Diencephalon (tissue), 1 donor: ENCODE data around the gene SPP2. TPM values are rescaled to one million over a fixed set of nuclear protein-coding genes. Genes with fewer than 3 reads are reported as not detected.

Experiments
- total RNA-seq: library from RNA; depleted of rRNA; stranded (reverse); fragments of >200 nt; gene quantifications from one replicate; pipeline ENCODE4 v1.2.3, GENCODE V29; 2014

The SPP2 gene, protein sequence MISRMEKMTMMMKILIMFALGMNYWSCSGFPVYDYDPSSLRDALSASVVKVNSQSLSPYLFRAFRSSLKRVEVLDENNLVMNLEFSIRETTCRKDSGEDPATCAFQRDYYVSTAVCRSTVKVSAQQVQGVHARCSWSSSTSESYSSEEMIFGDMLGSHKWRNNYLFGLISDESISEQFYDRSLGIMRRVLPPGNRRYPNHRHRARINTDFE
- not detected for total RNA-seq

GRCh38 chr2:234050455-234051135 is at the start of gene SPP2:
SPP2 (plus strand) TSS chr2:234050702; CDS start chr2:234050787, 85 bp downstream.

Other genes with a start within 250 kb of the SPP2 start
- gene HJURP, start 196.2 kb upstream of the SPP2 start, total RNA-seq = 4.4 TPM
- gene TRPM8, start 133.3 kb upstream of the SPP2 start, total RNA-seq = 4.6 TPM